Esophagus squamous epithelium (tissue), 4 donors: ENCODE data around the gene USP49.

ENCODE experiments used
- CTCF ChIP-seq, 6 experiments: fragments of 450-650 bp in 4 of 6; fragments of 200-600 bp in 2 of 6; sonication (generic) in 2 of 6; IDR thresholded peaks; one replicate each; pipeline ENCODE4 v1.5.1; 2016 to 2019; ENCODE audit warnings: antibody characterized with exemption in 6 of 6, mild to moderate bottlenecking in 4 of 6, moderate library complexity in 4 of 6
- POLR2A ChIP-seq, 4 donors: fragments of 450-650 bp; IDR thresholded peaks; one replicate each; pipeline ENCODE4 v1.6.1; 2017; ENCODE audit warnings: antibody characterized with exemption in 4 of 4, mild to moderate bottlenecking in 4 of 4, moderate library complexity in 3 of 4

GRCh38 chr6:41801380-41801779 lies 93.8 kb downstream of the USP49 start:
- TF ChIP-seq CTCF (IDR thresholded peaks at IDR 0.05) (peak in 2 of 6 experiments; percentile 10 to 49), POLR2A (IDR thresholded peaks at IDR 0.05) (no peak)
